Measurements from ENCODE around the gene LRRC15. TPM values are rescaled to one million over a fixed set of nuclear protein-coding genes. Genes with fewer than 3 reads are reported as not detected.

Gene LRRC15
- total RNA-seq, 1 donor from 2014 or later, result not detected

- TF ChIP-seq, protein P1, sequence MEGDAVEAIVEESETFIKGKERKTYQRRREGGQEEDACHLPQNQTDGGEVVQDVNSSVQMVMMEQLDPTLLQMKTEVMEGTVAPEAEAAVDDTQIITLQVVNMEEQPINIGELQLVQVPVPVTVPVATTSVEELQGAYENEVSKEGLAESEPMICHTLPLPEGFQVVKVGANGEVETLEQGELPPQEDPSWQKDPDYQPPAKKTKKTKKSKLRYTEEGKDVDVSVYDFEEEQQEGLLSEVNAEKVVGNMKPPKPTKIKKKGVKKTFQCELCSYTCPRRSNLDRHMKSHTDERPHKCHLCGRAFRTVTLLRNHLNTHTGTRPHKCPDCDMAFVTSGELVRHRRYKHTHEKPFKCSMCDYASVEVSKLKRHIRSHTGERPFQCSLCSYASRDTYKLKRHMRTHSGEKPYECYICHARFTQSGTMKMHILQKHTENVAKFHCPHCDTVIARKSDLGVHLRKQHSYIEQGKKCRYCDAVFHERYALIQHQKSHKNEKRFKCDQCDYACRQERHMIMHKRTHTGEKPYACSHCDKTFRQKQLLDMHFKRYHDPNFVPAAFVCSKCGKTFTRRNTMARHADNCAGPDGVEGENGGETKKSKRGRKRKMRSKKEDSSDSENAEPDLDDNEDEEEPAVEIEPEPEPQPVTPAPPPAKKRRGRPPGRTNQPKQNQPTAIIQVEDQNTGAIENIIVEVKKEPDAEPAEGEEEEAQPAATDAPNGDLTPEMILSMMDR (IDR thresholded peaks at IDR 0.05), result no peak
- POLR2A ChIA-PET, result no interaction called here
- H3K27me3 Mint-ChIP-seq, result peaks cover 7% of the 10 kb centered on the region
- intact Hi-C loops (cut with micrococcal nuclease), result no loop called here
- H3K9me3 Mint-ChIP-seq, result no peaks in the 10 kb centered on the region
- DNase-seq (no peak), ATAC-seq (ENCODE audit: low read depth) (no peak)
- H3K27ac Mint-ChIP-seq, result no peak overlapping the region
- H3K4me1 Mint-ChIP-seq, result no peaks in the 10 kb centered on the region
- no peak overlapping the region for H3K4me3 Mint-ChIP-seq
- no peaks in the 10 kb centered on the region for H3K36me3 Mint-ChIP-seq (ENCODE audit: low read depth)
- CTCF ChIA-PET, result interaction anchor here (1.1 kb wide), 1 partner anchor 17 kb away, joined by 3 read pairs; no protein-coding TSS in a partner anchor
Measured at GRCh38 chr3:194360568-194360967, 9.0 kb downstream of the LRRC15 start.

DNA sequence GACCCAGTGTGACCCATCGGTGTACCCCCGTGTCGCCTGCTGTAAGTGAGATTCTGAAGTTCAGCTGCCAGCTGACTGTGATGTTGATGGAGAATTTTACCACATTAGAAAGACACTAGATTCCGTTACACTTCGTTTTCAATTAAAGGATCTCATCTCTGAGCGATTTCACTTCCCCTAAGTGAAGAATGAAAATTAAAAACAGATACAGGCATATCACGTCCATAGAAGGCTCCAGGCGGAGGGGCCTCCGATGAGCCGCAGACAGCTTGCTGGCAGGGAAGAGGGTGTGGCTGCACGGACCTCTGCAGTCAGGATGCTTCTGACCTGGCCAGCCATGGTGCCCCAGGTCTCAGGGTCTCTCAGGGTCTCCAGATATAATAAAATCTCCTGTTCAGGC is 11.9 kb downstream of the LRRC15 start:
- no peak overlapping the region for H3K4me3 Mint-ChIP-seq
- no peaks in the 10 kb centered on the region for H3K4me1 Mint-ChIP-seq
- TF ChIP-seq, protein P1 (IDR thresholded peaks at IDR 0.05), result no peak
- H3K27ac Mint-ChIP-seq, result no peak overlapping the region
- DNase-seq (no peak), ATAC-seq (ENCODE audit: low read depth) (no peak)
- no peaks in the 10 kb centered on the region for H3K9me3 Mint-ChIP-seq
- intact Hi-C loops (cut with micrococcal nuclease), result no loop called here
- H3K36me3 Mint-ChIP-seq (ENCODE audit: low read depth), result no peaks in the 10 kb centered on the region
- CTCF ChIA-PET, result interaction anchor here (1.1 kb wide), 1 partner anchor 11 kb away, joined by 3 read pairs; no protein-coding TSS in a partner anchor
- peaks cover 6% of the 10 kb centered on the region for H3K27me3 Mint-ChIP-seq
- POLR2A ChIA-PET, result no interaction called here

GRCh38 chr3:194355379-194355778 is 14.2 kb downstream of the LRRC15 start:
- ChIA-PET CTCF (interaction anchor here (1.1 kb wide), 1 partner anchor 12 kb away, joined by 3 read pairs; no protein-coding TSS in a partner anchor), POLR2A (no interaction called here)
- Mint-ChIP-seq H3K4me1 (no peaks in the 10 kb centered on the region), H3K4me3 (no peak overlapping the region), H3K27ac (no peak overlapping the region), H3K36me3 (ENCODE audit: low read depth) (no peaks in the 10 kb centered on the region), H3K27me3 (peaks cover 6% of the 10 kb centered on the region), H3K9me3 (no peaks in the 10 kb centered on the region)
- TF ChIP-seq, protein P1 (IDR thresholded peaks at IDR 0.05), result no peak
- no peak for ATAC-seq (ENCODE audit: low read depth)
- intact Hi-C loops (cut with micrococcal nuclease), result no loop called here
- no peak for DNase-seq

DNA sequence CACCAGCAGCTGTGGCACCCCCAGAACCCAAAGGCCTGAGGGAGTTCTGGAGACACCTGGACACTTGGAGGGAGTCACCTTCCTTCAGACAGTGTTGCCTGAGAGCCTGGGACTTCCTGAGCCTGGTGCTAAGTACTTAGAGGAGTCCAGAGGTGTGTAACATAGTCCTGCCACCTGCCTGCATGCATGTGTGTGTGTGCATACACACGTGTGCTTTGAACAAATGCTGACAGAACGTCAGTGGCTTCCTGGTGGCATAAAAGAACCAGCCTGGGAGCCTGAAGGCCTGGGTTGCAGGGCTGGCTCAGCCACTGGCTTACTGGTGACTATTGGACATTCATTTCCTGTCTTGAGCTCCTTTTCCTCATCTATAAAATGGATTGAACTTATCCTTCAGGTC is 15.2 kb downstream of the LRRC15 start:
- H3K27me3 Mint-ChIP-seq, result no peaks in the 10 kb centered on the region
- intact Hi-C loops (cut with micrococcal nuclease), result no loop called here
- no peak overlapping the region for H3K27ac Mint-ChIP-seq
- TF ChIP-seq, protein P1 (IDR thresholded peaks at IDR 0.05), result no peak
- H3K4me1 Mint-ChIP-seq, result no peaks in the 10 kb centered on the region
- DNase-seq, result no peak
- ATAC-seq (ENCODE audit: low read depth), result no peak
- H3K9me3 Mint-ChIP-seq, result no peaks in the 10 kb centered on the region
- ChIA-PET CTCF (no interaction called here), POLR2A (no interaction called here)
- H3K36me3 Mint-ChIP-seq (ENCODE audit: low read depth), result no peaks in the 10 kb centered on the region
- no peak overlapping the region for H3K4me3 Mint-ChIP-seq

- Mint-ChIP-seq H3K27me3 (no peaks in the 10 kb centered on the region), H3K4me1 (no peaks in the 10 kb centered on the region), H3K27ac (no peak overlapping the region), H3K9me3 (no peaks in the 10 kb centered on the region), H3K4me3 (no peak overlapping the region), H3K36me3 (ENCODE audit: low read depth) (no peaks in the 10 kb centered on the region)
- no peak for ATAC-seq (ENCODE audit: low read depth)
- no peak for DNase-seq
- intact Hi-C loops (cut with micrococcal nuclease), result no loop called here
- TF ChIP-seq, protein P1 (IDR thresholded peaks at IDR 0.05), result no peak
- CTCF ChIA-PET, result no interaction called here
- POLR2A ChIA-PET, result no interaction called here
Measured at GRCh38 chr3:194352667-194353246, 16.8 kb downstream of the LRRC15 start.
